ENCODE results near the gene SLC25A4.

SLC25A4 gene

DNA sequence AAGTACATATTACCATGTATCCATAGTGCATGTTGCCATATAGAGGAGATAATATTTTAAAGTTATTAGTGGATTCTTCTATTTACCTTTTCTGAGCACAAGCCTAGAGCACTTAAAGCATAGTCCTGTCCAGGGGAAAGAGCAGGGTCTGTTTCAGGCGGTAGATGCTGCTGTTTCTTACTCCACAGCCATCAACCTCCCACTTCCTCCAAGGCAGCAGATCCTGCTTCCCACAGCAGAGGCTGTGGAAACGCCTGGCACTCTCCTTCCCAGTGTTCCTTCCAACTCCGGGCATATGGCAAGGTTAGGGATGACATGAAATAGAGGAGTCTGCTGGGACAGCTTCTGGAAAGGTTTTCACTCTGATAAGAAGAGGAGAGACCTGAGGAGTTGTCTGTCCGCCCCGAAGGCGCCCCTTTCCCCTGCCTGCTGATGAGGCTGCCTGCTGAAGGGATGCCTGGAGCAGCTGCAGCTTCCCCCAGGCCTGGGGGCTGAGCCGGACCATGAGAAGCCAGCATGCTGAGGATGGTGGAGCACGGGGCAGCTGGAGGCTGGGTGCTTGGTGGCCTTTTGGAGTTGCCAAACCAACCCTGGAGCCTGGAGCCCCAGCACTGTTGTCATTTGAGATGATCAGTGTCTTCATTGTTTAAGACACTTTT lies 43.9 kb upstream of the SLC25A4 start:
- Histone ChIP-seq H3K4me1 (ENCODE audit: low read length) (no peaks in the 10 kb centered on the region), H4K20me1 (ENCODE audit: insufficient read depth, low read length) (no peaks in the 10 kb centered on the region), H3K27ac (ENCODE audit: low read length) (no peak overlapping the region), H2AFZ (ENCODE audit: low read depth, low read length) (no peak overlapping the region), H3K36me3 (replicated peaks; ENCODE audit: low read depth, low read length) (no peaks in the 10 kb centered on the region), H3K4me3 (ENCODE audit: low read length) (no peak overlapping the region), H3K9ac (ENCODE audit: low read length) (no peak overlapping the region), H3K27me3 (ENCODE audit: low read depth, low read length) (no peaks in the 10 kb centered on the region), H3K79me2 (ENCODE audit: low read length) (no peaks in the 10 kb centered on the region), H3K9me3 (ENCODE audit: insufficient read depth, low read length) (no peaks in the 10 kb centered on the region), H3K4me2 (ENCODE audit: low read length) (no peak overlapping the region)
- TF ChIP-seq EZH2phosphoT487 (IDR thresholded peaks at IDR 0.05; ENCODE audit: low read depth) (no peak), CTCF (IDR thresholded peaks at IDR 0.05; ENCODE audit: low read depth, low read length) (no peak)

GRCh38 chr4:185099940-185100339 lies 43.1 kb upstream of the SLC25A4 start:
- H2AFZ ChIP-seq (ENCODE audit: low read depth, low read length) = no peak overlapping the region

DNA sequence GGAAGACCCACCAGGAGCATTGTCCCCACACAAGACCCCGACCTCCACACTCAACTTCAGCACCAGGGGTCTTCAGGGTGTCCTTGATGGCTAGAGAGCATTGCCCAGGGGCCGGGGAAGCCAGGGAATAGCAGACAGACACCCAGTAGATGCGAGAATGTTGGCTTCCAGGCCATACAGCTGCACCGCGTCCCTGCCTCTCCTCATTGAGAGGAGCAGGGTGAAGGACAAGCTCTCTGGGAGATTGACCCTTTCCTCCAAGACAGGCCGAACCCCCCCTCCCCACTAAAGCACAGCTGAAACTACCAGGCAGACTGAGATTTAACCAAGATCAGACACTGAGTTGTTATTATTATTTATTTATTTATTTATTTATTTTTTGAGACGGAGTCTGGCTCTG lies 42.6 kb upstream of the SLC25A4 start:
- no peak overlapping the region for H3K27ac ChIP-seq (ENCODE audit: low read length)
- H3K36me3 ChIP-seq (replicated peaks; ENCODE audit: low read depth, low read length) = no peaks in the 10 kb centered on the region

More at GRCh38 chr4:185099940-185100339, 43.1 kb upstream of the SLC25A4 start:
- no peaks in the 10 kb centered on the region for H3K27me3 ChIP-seq (ENCODE audit: low read depth, low read length)
- no peaks in the 10 kb centered on the region for H3K79me2 ChIP-seq (ENCODE audit: low read length)
- H4K20me1 ChIP-seq (ENCODE audit: insufficient read depth, low read length) = no peaks in the 10 kb centered on the region
- H3K9ac ChIP-seq (ENCODE audit: low read length) = no peak overlapping the region
- TF ChIP-seq CTCF (IDR thresholded peaks at IDR 0.05; ENCODE audit: low read depth, low read length) (no peak), EZH2phosphoT487 (IDR thresholded peaks at IDR 0.05; ENCODE audit: low read depth) (no peak)
- no peaks in the 10 kb centered on the region for H3K9me3 ChIP-seq (ENCODE audit: insufficient read depth, low read length)
- no peak overlapping the region for H3K27ac ChIP-seq (ENCODE audit: low read length)
- H3K36me3 ChIP-seq (replicated peaks; ENCODE audit: low read depth, low read length) = no peaks in the 10 kb centered on the region
- H3K4me2 ChIP-seq (ENCODE audit: low read length) = no peak overlapping the region
- no peaks in the 10 kb centered on the region for H3K4me1 ChIP-seq (ENCODE audit: low read length)
- no peak overlapping the region for H3K4me3 ChIP-seq (ENCODE audit: low read length)

More for the DNA sequence above, 42.6 kb upstream of the SLC25A4 start:
- H3K9me3 ChIP-seq (ENCODE audit: insufficient read depth, low read length) = no peaks in the 10 kb centered on the region
- H3K4me1 ChIP-seq (ENCODE audit: low read length) = no peaks in the 10 kb centered on the region
- H4K20me1 ChIP-seq (ENCODE audit: insufficient read depth, low read length) = no peaks in the 10 kb centered on the region
- H2AFZ ChIP-seq (ENCODE audit: low read depth, low read length) = no peak overlapping the region
- no peaks in the 10 kb centered on the region for H3K79me2 ChIP-seq (ENCODE audit: low read length)
- no peak overlapping the region for H3K9ac ChIP-seq (ENCODE audit: low read length)
- H3K4me2 ChIP-seq (ENCODE audit: low read length) = no peak overlapping the region
- TF ChIP-seq EZH2phosphoT487 (IDR thresholded peaks at IDR 0.05; ENCODE audit: low read depth) (no peak), CTCF (IDR thresholded peaks at IDR 0.05; ENCODE audit: low read depth, low read length) (no peak)
- no peaks in the 10 kb centered on the region for H3K27me3 ChIP-seq (ENCODE audit: low read depth, low read length)
- no peak overlapping the region for H3K4me3 ChIP-seq (ENCODE audit: low read length)
